SK-N-SH (cell line): ENCODE results near the gene ITSN2. TPM values are rescaled to one million over a fixed set of nuclear protein-coding genes. Genes with fewer than 3 reads are reported as not detected.
A peak's percentile ranks its signal among the peaks of the same experiment; 100 is the strongest.

Experiments used
- CTCF ChIA-PET: fragments of 300-600, 350-600 bp; formaldehyde crosslinking; extraction: SDS; loops from one replicate; lab custom pipeline; 2021; lab: Yijun Ruan, JAX
- POLR2A ChIA-PET: fragments of 350-600 bp; sonication (Branson Sonifier 250); formaldehyde crosslinking; extraction: SDS; loops from one replicate; lab custom pipeline; 2020; ENCODE audit warnings: antibody characterized with exemption, inconsistent platforms; lab: Yijun Ruan, JAX
- DNase-seq: peaks from one replicate; pipeline ENCODE4 v3.0.0; 2012
- H2AFZ ChIP-seq: fragments of 200-600 bp; sonication (generic); 2 replicates; pipeline ENCODE4 v1.8.1; 2016; ENCODE audit warnings: antibody characterized with exemption, mild to moderate bottlenecking, low read depth
- H3F3A ChIP-seq: fragments of 200-600 bp; sonication (generic); replicated peaks from 2 replicates; pipeline ENCODE3; 2016; ENCODE audit warnings: antibody characterized with exemption, mild to moderate bottlenecking; ENCODE audit not compliant: insufficient read depth
- H3K27ac ChIP-seq, 2 experiments: fragments of 200-500 bp in 1 of 2; fragments of 200-600 bp in 1 of 2; sonication (Bioruptor generic) in 1 of 2; sonication (generic), shearing (Covaris generic) in 1 of 2; 2 replicates each; pipeline versions ENCODE4 v1.5.1 to v1.6.1; 2014 to 2016; ENCODE audit warnings: low read depth in 2 of 2, inconsistent platforms in 1 of 2, low read length in 1 of 2, mild to moderate bottlenecking in 1 of 2, mixed read lengths in 1 of 2
- H3K27me3 ChIP-seq: fragments of 200-600 bp; sonication (generic), shearing (Covaris generic); 2 replicates; pipeline ENCODE4 v1.6.1; 2016; ENCODE audit warnings: mixed run types; ENCODE audit not compliant: insufficient read depth
- H3K36me3 ChIP-seq, 2 experiments: fragments of 200-500 bp in 1 of 2; fragments of 200-600 bp in 1 of 2; sonication (Bioruptor generic) in 1 of 2; sonication (generic) in 1 of 2; replicated peaks in 1 of 2; 2 replicates each; pipeline versions ENCODE3 to v1.5.1; 2014 to 2016; ENCODE audit warnings: low read length in 1 of 2, mild to moderate bottlenecking in 1 of 2; ENCODE audit not compliant: insufficient read depth in 2 of 2, control insufficient read depth in 1 of 2
- H3K4me1 ChIP-seq, 2 experiments: fragments of 200-500 bp in 1 of 2; fragments of 200-600 bp in 1 of 2; sonication (Bioruptor generic) in 1 of 2; sonication (generic), shearing (Covaris generic) in 1 of 2; 2 replicates each; pipeline versions ENCODE4 v1.5.1 to v1.6.1; 2014 to 2016; ENCODE audit warnings: low read depth in 1 of 2, low read length in 1 of 2, mixed run types in 1 of 2; ENCODE audit not compliant: insufficient read depth in 2 of 2, control insufficient read depth in 1 of 2
- H3K4me2 ChIP-seq: fragments of 200-600 bp; sonication (generic), shearing (Covaris generic); 2 replicates; pipeline ENCODE4 v1.6.1; 2017; ENCODE audit warnings: mixed run types
- H3K4me3 ChIP-seq, 2 experiments: fragments of 200-500 bp in 1 of 2; fragments of 200-600 bp in 1 of 2; sonication (Bioruptor generic) in 1 of 2; sonication (generic), shearing (Covaris generic) in 1 of 2; 2 replicates each; pipeline versions ENCODE4 v1.5.1 to v1.8.1; 2014 to 2016; ENCODE audit warnings: low read depth in 2 of 2, inconsistent platforms in 1 of 2, low read length in 1 of 2, mild to moderate bottlenecking in 1 of 2, mixed read lengths in 1 of 2, moderate library complexity in 1 of 2
- H3K79me2 ChIP-seq: fragments of 200-600 bp; sonication (generic); 2 replicates; pipeline ENCODE4 v1.8.1; 2017; ENCODE audit warnings: mild to moderate bottlenecking; ENCODE audit not compliant: insufficient read depth
- H3K9ac ChIP-seq: fragments of 200-600 bp; sonication (generic); 2 replicates; pipeline ENCODE4 v1.6.1; 2017; ENCODE audit warnings: mixed run types
- H3K9me2 ChIP-seq: fragments of 200-600 bp; sonication (generic); 2 replicates; pipeline ENCODE4 v1.6.1; 2017; ENCODE audit warnings: mixed run types
- H3K9me3 ChIP-seq: fragments of 200-600 bp; sonication (generic); 2 replicates; pipeline ENCODE4 v1.6.1; 2017; ENCODE audit warnings: mixed run types, mild to moderate bottlenecking, moderate library complexity
- H4K20me1 ChIP-seq: fragments of 200-600 bp; sonication (generic); 2 replicates; pipeline ENCODE4 v1.6.1; 2017; ENCODE audit warnings: mild to moderate bottlenecking, mixed run types; ENCODE audit not compliant: insufficient read depth
- EP300 ChIP-seq, 2 experiments: IDR thresholded peaks; 2 replicates each; pipeline versions ENCODE4 v1.4.0 to v1.6.1; 2012; ENCODE audit warnings: borderline replicate concordance in 1 of 2, low read depth in 1 of 2, low read length in 1 of 2
- FOSL2 ChIP-seq: IDR thresholded peaks from 2 replicates; pipeline ENCODE4 v1.4.0; 2012; ENCODE audit warnings: low read depth, mild to moderate bottlenecking, moderate library complexity, borderline replicate concordance
- FOXM1 ChIP-seq: IDR thresholded peaks from 2 replicates; pipeline ENCODE4 v1.4.0; 2012; ENCODE audit warnings: low read depth, mild to moderate bottlenecking
- JUND ChIP-seq: IDR thresholded peaks from 2 replicates; pipeline ENCODE4 v1.4.0; 2012
- MEF2A ChIP-seq: IDR thresholded peaks from 2 replicates; pipeline ENCODE4 v1.4.0; 2012; ENCODE audit warnings: low read depth, borderline replicate concordance
- MXI1 ChIP-seq: IDR thresholded peaks from 2 replicates; pipeline ENCODE4 v1.6.1; 2012; ENCODE audit warnings: mild to moderate bottlenecking, low read depth, low read length, improper control_type of control experiment
- NFIC ChIP-seq: IDR thresholded peaks from 2 replicates; pipeline ENCODE4 v1.4.0; 2012; ENCODE audit warnings: borderline replicate concordance
- RAD21 ChIP-seq: IDR thresholded peaks from 2 replicates; pipeline ENCODE4 v1.6.1; 2012; ENCODE audit warnings: mild to moderate bottlenecking, low read length
- RCOR1 ChIP-seq: fragments of 150-350 bp; IDR thresholded peaks from 2 replicates; pipeline ENCODE4 v1.6.1; 2017; ENCODE audit warnings: antibody characterized with exemption, low read length
- RFX5 ChIP-seq: IDR thresholded peaks from 2 replicates; pipeline ENCODE4 v1.6.1; 2012; ENCODE audit warnings: mild to moderate bottlenecking, improper control_type of control experiment, low read length
- SIN3A ChIP-seq: IDR thresholded peaks from 2 replicates; pipeline ENCODE4 v1.6.1; 2012; ENCODE audit warnings: low read depth, mild to moderate bottlenecking, low read length, moderate library complexity, borderline replicate concordance
- SMC3 ChIP-seq: IDR thresholded peaks from 2 replicates; pipeline ENCODE4 v1.6.1; 2012; ENCODE audit warnings: low read depth, low read length, improper control_type of control experiment
- TCF12 ChIP-seq: IDR thresholded peaks from 2 replicates; pipeline ENCODE4 v1.4.0; 2012
- YY1 ChIP-seq: IDR thresholded peaks from 2 replicates; pipeline ENCODE4 v1.4.0; 2012; ENCODE audit warnings: low read depth, mild to moderate bottlenecking
- WGBS: methylation state at CpG from one replicate; pipeline ENCODE4 v1.1.6; 2017; ENCODE audit warnings: low lambda C conversion rate; 5-methylcytosine and 5-hydroxymethylcytosine counted together
- polyA plus RNA-seq, 3 experiments: library from polyadenylated mRNA; depleted of rRNA; stranded (reverse); fragments of >200 nt; gene quantifications; 2 replicates each; pipeline ENCODE4 v1.2.3, GENCODE V29; 2012
- TF ChIP-seq, protein P1 (sequence below): IDR thresholded peaks from 2 replicates; pipeline ENCODE4 v1.6.1; 2012; ENCODE audit warnings: mild to moderate bottlenecking, low read depth, low read length, moderate library complexity
- TF ChIP-seq, protein P2 (sequence below): fragments of 150-350 bp; IDR thresholded peaks from 2 replicates; pipeline ENCODE4 v1.6.1; 2017; ENCODE audit warnings: antibody characterized with exemption, low read length, low read depth, borderline replicate concordance
- TF ChIP-seq, protein P3 (sequence below): fragments of 150-350 bp; IDR thresholded peaks from 2 replicates; pipeline ENCODE4 v1.6.1; 2016; ENCODE audit warnings: mild to moderate bottlenecking, low read depth, low read length
- TF ChIP-seq, protein P4 (sequence below): fragments of 200-600 bp; sonication (generic); IDR thresholded peaks from 2 replicates; pipeline ENCODE4 v1.6.1; 2017; ENCODE audit warnings: antibody characterized with exemption, mild to moderate bottlenecking, moderate library complexity
- TF ChIP-seq, protein P5 (sequence below): IDR thresholded peaks from 2 replicates; pipeline ENCODE4 v1.4.0; 2012; ENCODE audit warnings: low read depth, borderline replicate concordance

Gene ITSN2
- polyA plus RNA-seq, 1 of the 3 experiments (the other 2 are of a cell fraction) = 11.9 TPM

DNA sequence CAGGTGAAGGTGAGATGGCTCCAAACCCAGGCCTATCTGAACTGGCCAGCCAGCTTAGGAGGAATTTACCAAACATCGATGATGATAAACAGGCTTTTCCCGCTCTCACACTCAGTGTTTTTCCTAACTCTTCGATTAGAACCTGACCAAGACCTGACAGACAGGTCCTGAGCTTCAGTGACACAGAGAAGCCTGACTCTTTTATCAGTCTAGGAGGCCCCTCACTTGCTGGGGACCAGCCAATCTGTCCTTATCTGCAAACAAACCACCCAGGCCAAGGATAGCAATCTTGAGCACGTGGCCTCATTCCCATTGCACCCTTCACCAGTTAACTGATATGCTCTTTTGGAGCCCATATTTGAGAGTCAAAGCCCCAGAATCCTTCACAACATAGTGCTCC is 1.9 kb upstream of the ITSN2 start:
- H3K4me1 ChIP-seq = peaks cover 4 to 18% of the 10 kb centered on the region in 2 experiments; a peak in 2 of 4 replicates
- H3K79me2 ChIP-seq = peaks cover 29% of the 10 kb centered on the region
- no peak overlapping the region for H3K4me3 ChIP-seq
- DNase-seq = no peak
- TF ChIP-seq MEF2A (no peak), TCF12 (no peak)
- TF ChIP-seq, protein P1, sequence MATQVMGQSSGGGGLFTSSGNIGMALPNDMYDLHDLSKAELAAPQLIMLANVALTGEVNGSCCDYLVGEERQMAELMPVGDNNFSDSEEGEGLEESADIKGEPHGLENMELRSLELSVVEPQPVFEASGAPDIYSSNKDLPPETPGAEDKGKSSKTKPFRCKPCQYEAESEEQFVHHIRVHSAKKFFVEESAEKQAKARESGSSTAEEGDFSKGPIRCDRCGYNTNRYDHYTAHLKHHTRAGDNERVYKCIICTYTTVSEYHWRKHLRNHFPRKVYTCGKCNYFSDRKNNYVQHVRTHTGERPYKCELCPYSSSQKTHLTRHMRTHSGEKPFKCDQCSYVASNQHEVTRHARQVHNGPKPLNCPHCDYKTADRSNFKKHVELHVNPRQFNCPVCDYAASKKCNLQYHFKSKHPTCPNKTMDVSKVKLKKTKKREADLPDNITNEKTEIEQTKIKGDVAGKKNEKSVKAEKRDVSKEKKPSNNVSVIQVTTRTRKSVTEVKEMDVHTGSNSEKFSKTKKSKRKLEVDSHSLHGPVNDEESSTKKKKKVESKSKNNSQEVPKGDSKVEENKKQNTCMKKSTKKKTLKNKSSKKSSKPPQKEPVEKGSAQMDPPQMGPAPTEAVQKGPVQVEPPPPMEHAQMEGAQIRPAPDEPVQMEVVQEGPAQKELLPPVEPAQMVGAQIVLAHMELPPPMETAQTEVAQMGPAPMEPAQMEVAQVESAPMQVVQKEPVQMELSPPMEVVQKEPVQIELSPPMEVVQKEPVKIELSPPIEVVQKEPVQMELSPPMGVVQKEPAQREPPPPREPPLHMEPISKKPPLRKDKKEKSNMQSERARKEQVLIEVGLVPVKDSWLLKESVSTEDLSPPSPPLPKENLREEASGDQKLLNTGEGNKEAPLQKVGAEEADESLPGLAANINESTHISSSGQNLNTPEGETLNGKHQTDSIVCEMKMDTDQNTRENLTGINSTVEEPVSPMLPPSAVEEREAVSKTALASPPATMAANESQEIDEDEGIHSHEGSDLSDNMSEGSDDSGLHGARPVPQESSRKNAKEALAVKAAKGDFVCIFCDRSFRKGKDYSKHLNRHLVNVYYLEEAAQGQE = no peak
- WGBS = 97% methylated on average over 4 of the region's 4 CpGs
- peaks cover 4% of the 10 kb centered on the region for H3F3A ChIP-seq
- no peaks in the 10 kb centered on the region for H4K20me1 ChIP-seq
- H3K9me3 ChIP-seq = no peaks in the 10 kb centered on the region
- no peak overlapping the region for H3K27ac ChIP-seq
- H3K27me3 ChIP-seq = no peaks in the 10 kb centered on the region
- ChIA-PET CTCF (no interaction called here), POLR2A (no interaction called here)
- H3K36me3 ChIP-seq = no peaks in the 10 kb centered on the region
- no peak overlapping the region for H3K4me2 ChIP-seq
- no peak overlapping the region for H2AFZ ChIP-seq
- no peak overlapping the region for H3K9ac ChIP-seq
- H3K9me2 ChIP-seq = no peaks in the 10 kb centered on the region

DNA sequence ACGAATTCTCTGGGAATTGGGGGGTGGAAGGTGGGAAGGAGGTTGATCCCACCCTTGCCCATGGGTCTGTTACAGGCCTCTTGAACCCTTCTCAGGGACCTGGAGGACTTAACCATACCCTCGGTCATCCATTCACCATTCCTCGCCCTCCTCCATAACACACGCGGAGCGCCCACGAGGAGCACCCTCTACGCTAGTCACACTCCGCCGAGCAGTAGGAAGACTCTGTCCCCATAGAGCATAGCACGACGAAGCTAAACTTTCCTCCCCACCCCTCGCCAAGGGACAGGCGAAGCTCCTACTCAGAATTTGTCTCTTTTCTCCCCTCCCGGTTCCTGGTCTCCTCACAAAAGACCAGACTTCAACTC is 611 bp upstream of the ITSN2 start:
- ChIA-PET POLR2A (interaction anchor here (0.8 to 3.6 kb wide), 4 partner anchors 277 to 434 kb away, joined by 3 to 14 read pairs (median 3); partner anchors contain the start of genes ATAD2B, CENPO, PTRHD1 and SF3B6), CTCF (interaction anchor here (0.8 to 2.3 kb wide), 3 partner anchors 12 to 467 kb away, joined by 3 to 14 read pairs (median 3); partner anchors contain the start of gene TP53I3)
- Histone ChIP-seq H3K9ac (peak overlapping the region; percentile 79), H2AFZ (peak overlapping the region; percentile 97), H4K20me1 (no peaks in the 10 kb centered on the region), H3K9me2 (no peaks in the 10 kb centered on the region), H3K36me3 (no peaks in the 10 kb centered on the region), H3K4me2 (peak overlapping the region; percentile 93), H3K4me3 (peak overlapping the region; percentile 91 to 92), H3K4me1 (peaks cover 4 to 16% of the 10 kb centered on the region in 2 experiments; a peak in 2 of 4 replicates), H3F3A (peaks cover 4% of the 10 kb centered on the region), H3K79me2 (peaks cover 40% of the 10 kb centered on the region), H3K9me3 (no peaks in the 10 kb centered on the region), H3K27me3 (no peaks in the 10 kb centered on the region), H3K27ac (peak overlapping the region; percentile 37 to 91; a peak in 3 of 4 replicates)
- DNase-seq = no peak
- WGBS = 99% methylated on average over 15 of the region's 15 CpGs
- TF ChIP-seq FOXM1 = no peak
- TF ChIP-seq, protein P2, sequence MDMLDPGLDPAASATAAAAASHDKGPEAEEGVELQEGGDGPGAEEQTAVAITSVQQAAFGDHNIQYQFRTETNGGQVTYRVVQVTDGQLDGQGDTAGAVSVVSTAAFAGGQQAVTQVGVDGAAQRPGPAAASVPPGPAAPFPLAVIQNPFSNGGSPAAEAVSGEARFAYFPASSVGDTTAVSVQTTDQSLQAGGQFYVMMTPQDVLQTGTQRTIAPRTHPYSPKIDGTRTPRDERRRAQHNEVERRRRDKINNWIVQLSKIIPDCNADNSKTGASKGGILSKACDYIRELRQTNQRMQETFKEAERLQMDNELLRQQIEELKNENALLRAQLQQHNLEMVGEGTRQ = no peak
- TF ChIP-seq JUND = no peak
- no peak for TF ChIP-seq RFX5
- no peak for TF ChIP-seq FOSL2
- no peak for TF ChIP-seq RCOR1
- no peak for TF ChIP-seq SMC3
- no peak for TF ChIP-seq YY1
- no peak for TF ChIP-seq EP300 (IDR thresholded peaks at IDR 0.05; ENCODE audit: borderline replicate concordance in 1 of 2, low read depth in 1 of 2, low read length in 1 of 2)
- TF ChIP-seq, protein P3, sequence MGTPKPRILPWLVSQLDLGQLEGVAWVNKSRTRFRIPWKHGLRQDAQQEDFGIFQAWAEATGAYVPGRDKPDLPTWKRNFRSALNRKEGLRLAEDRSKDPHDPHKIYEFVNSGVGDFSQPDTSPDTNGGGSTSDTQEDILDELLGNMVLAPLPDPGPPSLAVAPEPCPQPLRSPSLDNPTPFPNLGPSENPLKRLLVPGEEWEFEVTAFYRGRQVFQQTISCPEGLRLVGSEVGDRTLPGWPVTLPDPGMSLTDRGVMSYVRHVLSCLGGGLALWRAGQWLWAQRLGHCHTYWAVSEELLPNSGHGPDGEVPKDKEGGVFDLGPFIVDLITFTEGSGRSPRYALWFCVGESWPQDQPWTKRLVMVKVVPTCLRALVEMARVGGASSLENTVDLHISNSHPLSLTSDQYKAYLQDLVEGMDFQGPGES = no peak
- TF ChIP-seq MXI1 = no peak
- no peak for TF ChIP-seq NFIC
- no peak for TF ChIP-seq RAD21
- TF ChIP-seq, protein P4, sequence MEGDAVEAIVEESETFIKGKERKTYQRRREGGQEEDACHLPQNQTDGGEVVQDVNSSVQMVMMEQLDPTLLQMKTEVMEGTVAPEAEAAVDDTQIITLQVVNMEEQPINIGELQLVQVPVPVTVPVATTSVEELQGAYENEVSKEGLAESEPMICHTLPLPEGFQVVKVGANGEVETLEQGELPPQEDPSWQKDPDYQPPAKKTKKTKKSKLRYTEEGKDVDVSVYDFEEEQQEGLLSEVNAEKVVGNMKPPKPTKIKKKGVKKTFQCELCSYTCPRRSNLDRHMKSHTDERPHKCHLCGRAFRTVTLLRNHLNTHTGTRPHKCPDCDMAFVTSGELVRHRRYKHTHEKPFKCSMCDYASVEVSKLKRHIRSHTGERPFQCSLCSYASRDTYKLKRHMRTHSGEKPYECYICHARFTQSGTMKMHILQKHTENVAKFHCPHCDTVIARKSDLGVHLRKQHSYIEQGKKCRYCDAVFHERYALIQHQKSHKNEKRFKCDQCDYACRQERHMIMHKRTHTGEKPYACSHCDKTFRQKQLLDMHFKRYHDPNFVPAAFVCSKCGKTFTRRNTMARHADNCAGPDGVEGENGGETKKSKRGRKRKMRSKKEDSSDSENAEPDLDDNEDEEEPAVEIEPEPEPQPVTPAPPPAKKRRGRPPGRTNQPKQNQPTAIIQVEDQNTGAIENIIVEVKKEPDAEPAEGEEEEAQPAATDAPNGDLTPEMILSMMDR = no peak
- no peak for TF ChIP-seq SIN3A
- TF ChIP-seq, protein P5, sequence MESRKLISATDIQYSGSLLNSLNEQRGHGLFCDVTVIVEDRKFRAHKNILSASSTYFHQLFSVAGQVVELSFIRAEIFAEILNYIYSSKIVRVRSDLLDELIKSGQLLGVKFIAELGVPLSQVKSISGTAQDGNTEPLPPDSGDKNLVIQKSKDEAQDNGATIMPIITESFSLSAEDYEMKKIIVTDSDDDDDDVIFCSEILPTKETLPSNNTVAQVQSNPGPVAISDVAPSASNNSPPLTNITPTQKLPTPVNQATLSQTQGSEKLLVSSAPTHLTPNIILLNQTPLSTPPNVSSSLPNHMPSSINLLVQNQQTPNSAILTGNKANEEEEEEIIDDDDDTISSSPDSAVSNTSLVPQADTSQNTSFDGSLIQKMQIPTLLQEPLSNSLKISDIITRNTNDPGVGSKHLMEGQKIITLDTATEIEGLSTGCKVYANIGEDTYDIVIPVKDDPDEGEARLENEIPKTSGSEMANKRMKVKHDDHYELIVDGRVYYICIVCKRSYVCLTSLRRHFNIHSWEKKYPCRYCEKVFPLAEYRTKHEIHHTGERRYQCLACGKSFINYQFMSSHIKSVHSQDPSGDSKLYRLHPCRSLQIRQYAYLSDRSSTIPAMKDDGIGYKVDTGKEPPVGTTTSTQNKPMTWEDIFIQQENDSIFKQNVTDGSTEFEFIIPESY = no peak
